ENCODE measurements around the gene NRCAM.

The NRCAM gene

DNA sequence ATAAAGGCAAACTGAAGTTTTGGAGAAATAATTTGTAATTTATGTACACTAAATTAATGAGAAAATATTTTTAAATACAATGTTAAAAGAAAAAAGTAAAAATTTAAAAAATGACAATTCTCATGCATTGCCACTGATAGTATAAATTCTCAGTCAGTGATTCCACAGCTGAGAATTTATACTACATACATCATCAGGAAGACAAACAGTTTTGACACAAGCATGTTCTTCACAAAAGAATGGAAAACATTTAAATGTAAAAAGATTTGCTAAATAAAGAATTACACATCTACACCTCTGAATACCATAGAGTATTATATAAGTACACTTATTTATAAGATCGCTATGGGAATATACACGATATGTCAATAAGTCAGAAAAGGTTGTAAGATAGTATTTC, 225.0 kb downstream of the NRCAM start:
- DNase-seq (ENCODE audit: low read depth): no peak
- no peak overlapping the region for H3K4me3 ChIP-seq (ENCODE audit: low read length)
- TF ChIP-seq, protein P1, sequence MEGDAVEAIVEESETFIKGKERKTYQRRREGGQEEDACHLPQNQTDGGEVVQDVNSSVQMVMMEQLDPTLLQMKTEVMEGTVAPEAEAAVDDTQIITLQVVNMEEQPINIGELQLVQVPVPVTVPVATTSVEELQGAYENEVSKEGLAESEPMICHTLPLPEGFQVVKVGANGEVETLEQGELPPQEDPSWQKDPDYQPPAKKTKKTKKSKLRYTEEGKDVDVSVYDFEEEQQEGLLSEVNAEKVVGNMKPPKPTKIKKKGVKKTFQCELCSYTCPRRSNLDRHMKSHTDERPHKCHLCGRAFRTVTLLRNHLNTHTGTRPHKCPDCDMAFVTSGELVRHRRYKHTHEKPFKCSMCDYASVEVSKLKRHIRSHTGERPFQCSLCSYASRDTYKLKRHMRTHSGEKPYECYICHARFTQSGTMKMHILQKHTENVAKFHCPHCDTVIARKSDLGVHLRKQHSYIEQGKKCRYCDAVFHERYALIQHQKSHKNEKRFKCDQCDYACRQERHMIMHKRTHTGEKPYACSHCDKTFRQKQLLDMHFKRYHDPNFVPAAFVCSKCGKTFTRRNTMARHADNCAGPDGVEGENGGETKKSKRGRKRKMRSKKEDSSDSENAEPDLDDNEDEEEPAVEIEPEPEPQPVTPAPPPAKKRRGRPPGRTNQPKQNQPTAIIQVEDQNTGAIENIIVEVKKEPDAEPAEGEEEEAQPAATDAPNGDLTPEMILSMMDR (conservative IDR thresholded peaks at IDR 0.05; ENCODE audit: low read depth, low read length): no peak

DNA sequence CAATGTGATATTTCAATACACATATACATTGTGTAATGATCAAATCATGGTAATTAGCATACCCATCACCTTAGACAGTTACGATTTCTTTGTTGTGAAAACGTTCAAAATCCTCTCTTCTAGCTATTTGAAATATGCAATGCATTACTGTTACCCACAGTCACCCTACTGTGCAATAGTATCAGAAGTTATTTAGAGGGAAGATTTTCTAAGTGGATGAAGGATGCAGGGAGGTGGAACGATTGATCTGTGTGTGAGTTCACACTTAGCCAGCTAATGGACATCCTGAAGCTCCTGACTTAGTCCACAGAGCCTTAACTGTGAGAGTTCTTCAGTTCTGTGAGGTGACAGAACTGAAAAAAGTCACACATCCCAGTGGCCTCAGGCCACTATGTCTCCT, 228.9 kb downstream of the NRCAM start:
- TF ChIP-seq, protein P1 (conservative IDR thresholded peaks at IDR 0.05; ENCODE audit: low read depth, low read length): no peak
- DNase-seq (ENCODE audit: low read depth): no peak
- no peak overlapping the region for H3K4me3 ChIP-seq (ENCODE audit: low read length)

DNA sequence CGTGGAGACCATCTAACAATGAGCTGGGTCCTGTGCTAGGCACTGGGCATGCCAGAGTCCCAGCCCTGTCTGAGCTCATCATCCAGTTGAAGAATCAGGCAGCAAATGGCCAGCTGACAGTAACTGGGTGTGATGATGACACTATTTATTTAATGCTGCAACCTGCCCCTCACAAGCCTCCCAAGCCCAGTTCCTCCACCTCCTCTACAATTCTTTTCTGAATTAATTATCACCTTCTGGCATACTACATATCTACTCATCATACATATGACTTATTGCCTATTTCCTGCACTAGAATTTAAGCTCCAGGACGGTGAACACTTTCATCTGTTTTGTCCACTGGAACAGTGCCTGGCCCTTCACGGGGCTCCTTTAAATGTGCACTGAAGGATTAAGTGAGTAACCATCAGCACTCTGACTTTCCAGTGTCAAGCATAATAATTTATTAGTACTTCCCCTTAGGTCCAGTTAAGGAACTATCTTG, 229.4 kb downstream of the NRCAM start:
- peak; percentile 17 for DNase-seq (ENCODE audit: low read depth)
- TF ChIP-seq, protein P1 (conservative IDR thresholded peaks at IDR 0.05; ENCODE audit: low read depth, low read length): no peak
- H3K4me3 ChIP-seq (ENCODE audit: low read length): no peak overlapping the region

DNA sequence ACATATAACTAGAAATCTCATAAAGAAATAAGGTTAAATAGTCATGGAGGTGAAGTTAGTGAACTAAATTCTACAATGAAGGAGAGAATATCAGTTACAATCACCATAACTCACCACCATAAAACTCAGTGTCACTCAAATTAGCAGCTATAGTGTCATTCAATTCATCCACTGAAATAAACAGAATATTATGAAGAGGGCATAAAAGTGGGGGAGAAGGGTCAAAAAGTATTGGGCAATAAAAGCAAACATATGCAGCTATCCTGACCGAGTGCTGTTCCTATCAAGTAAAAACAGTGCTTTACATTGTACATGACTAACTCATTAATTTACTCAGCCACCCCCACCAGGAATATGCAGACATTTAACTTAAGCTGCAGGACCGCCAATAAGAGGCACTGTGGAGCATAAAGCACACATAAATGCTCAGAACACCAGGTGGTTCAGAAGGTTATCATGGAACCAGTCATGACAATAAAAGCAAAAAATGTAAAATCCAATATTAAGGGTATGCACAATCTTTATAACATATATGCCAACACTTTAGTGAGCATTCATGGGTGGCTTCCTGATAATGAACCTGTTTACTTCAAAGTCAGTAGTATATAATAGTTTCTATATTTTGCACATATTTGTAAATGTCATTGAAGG, 230.6 kb downstream of the NRCAM start:
- DNase-seq (ENCODE audit: low read depth): no peak
- TF ChIP-seq, protein P1 (conservative IDR thresholded peaks at IDR 0.05; ENCODE audit: low read depth, low read length): no peak
- H3K4me3 ChIP-seq (ENCODE audit: low read length): no peak overlapping the region

DNA sequence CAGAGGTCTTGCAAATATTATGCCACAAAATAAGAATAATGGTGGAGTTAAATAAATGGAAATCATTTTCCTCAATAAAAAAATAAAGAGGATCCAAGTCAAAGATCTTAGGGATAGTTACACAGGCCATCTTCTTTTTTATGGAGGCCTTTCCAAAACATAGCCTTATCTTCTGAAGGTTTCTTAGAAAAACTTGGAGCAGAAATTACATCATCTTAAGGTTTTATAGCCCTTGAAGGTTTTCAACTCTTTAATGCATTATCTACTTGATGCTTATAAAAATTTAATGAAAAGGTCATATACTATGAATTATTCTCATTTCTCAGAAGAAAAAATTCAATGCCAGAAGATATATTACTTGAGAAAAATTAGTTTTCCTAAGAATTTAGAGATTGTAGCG, 231.8 kb downstream of the NRCAM start:
- no peak overlapping the region for H3K4me3 ChIP-seq (ENCODE audit: low read length)
- TF ChIP-seq, protein P1 (conservative IDR thresholded peaks at IDR 0.05; ENCODE audit: low read depth, low read length): no peak
- DNase-seq (ENCODE audit: low read depth): no peak

DNA sequence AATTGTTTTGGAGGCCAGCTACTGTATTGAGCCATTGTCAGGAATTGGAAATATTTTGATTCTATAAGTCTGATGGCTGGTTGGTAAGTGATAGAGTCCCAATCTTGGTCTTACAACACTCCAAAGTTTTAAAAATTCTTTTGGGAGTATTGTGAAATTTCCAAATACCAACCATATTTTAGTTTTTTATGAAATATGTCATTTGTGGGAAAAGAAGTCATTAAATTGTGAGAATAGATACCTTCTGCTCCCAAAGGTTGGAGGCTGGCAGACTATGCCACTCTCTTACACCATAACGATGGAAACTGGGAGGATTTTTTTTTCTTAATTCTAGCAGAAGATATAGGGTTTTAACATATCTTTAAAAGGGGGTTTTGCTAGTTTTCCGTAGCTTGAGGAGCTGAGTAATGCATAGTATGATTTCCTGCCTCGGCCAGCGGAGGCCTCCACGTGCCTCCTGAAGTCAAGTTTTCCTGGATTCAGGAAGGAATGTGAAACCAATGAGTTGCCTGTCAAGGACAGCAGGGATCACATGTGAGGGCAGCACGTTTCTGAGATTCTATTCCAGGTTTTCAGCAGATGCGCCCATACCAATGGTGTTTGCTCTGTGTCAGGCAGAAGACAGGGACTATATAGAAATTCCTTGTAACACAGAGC, 233.9 kb downstream of the NRCAM start:
- TF ChIP-seq, protein P1 (conservative IDR thresholded peaks at IDR 0.05; ENCODE audit: low read depth, low read length): no peak
- H3K4me3 ChIP-seq (ENCODE audit: low read length): no peak overlapping the region
- DNase-seq (ENCODE audit: low read depth): no peak

Measured in retinal pigment epithelial cell (primary cell).